ENCODE data around the gene SLC25A1. TPM values are rescaled to one million over a fixed set of nuclear protein-coding genes. Genes with fewer than 3 reads are reported as not detected.
"Not testable (repeated sequence)": the region's sequence is repeated elsewhere in the genome, so short reads cannot be mapped to it uniquely, and the experiment has no call there.

SLC25A1 gene
- total RNA-seq, 1 experiment from 2014 or later, result 55.9 TPM

DNA sequence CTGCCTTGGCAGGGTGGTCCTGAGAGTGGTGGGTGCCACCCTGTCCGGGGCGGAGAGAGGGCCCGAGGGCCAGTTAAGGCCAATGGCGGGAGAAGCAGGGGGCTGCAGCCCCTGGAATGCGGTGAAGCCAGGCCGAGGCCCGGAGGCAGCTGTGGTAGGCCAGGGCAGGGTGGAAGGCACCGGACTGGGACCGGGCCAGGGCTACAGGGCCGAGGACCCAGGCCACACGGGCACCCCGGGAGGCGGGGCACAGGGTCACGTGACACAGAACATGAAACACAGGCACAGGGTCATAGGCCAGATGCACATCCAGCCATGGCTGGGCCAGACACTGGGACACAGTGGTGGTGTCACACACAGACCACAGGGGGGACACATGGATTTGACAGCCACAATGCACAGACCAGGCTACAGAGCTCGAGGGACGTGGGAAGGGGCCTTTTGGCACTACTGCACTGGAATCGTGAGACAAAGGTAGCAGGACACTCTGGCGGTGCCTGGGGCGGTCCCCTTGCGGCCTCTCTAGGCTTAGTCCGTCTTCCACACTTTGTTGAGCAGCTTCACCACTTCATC is 2.8 kb downstream of the SLC25A1 start:
- H3K4me3 ChIP-seq, result no peak overlapping the region
- no peaks in the 10 kb centered on the region for H3K27me3 ChIP-seq
- no peak for DNase-seq
- no peaks in the 10 kb centered on the region for H3K9me3 ChIP-seq
- H3K36me3 ChIP-seq, result peaks cover 28% of the 10 kb centered on the region

DNA sequence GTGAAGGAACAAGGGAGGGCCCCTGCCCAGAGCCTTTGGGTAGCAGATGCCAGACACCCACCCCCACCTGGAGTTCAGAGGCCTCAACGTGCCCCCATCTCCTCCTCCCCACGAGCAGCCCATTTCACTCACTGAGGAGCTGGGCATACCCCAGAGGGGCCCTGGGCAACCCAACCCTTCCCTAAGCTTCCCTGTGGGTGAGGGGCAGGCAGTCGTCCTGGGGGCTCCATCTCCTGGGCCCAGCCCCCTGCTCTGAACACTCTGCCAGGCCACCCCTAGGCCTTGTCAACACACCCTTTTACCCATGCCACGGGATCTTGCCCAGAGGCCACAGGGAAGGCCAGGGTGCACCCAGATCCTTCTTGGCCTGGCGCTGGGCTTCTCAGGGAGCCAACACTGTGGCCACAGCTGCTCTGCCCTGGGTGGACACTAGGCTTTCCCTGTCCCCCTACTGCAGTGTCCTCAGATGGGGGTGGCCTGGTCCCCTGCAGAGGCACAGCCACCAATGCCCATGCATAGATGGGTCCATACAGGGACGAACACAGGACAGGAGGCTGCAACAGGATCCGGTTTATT is 3.4 kb downstream of the SLC25A1 start:
- Histone ChIP-seq H3K36me3 (peaks cover 28% of the 10 kb centered on the region), H3K27me3 (no peaks in the 10 kb centered on the region), H3K4me3 (no peak overlapping the region), H3K9me3 (no peaks in the 10 kb centered on the region)
- DNase-seq, result no peak

GRCh38 chr22:19174106-19175025 is 4.2 kb downstream of the SLC25A1 start:
- H3K36me3 ChIP-seq, result peaks cover 28% of the 10 kb centered on the region
- H3K27me3 ChIP-seq, result peaks cover 6% of the 10 kb centered on the region
- DNase-seq, result peak; percentile 82
- no peaks in the 10 kb centered on the region for H3K9me3 ChIP-seq
- H3K4me3 ChIP-seq, result no peak overlapping the region

DNA sequence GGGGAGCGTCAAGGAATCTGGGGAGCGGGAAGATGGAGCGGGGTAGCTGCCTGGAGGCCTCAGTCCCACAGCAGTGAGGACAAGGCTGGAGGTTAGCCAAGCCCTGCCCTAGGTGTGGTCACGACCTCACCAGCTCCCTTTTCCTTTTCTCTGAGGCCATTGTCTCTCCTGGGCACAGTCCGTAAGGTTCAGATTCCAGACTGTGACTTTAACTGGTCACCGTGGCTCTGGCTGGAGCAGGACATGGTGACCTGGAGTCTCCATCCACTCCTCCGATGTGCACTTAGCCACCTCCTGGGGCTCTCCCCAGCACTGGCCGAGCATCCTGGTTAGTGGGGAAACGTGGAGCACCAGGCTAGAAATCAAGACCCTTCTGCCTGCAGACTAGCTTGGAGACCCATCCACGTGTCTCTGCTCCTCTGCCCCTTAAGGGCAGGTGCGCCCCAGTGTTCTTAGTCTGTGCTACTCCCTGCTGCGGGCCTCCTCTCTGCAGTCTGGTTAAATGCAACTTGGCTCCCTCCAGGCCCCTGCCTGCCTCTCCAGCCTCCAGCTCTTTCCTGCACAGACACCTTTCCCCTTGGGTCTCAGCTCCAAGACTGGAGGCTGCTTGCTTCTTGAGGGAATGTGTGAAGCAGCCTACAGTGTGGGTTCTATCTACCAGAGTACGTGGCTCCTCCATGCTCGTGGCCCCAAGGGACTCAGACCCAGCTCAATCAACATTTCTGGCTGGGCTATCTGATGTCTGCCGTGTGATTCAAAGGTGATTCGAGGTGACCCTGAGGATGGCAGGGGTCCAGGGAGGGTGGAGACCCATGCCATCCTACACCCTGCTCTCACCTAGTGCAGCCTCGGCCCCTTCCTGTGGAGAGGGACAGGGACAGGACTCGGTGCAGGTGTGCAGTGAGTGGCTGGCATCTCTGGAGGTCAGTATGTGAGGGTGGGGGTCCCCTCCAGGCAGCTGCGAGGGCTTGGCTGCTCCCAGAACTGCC is 5.2 kb downstream of the SLC25A1 start:
- peaks cover 28% of the 10 kb centered on the region for H3K36me3 ChIP-seq
- H3K9me3 ChIP-seq, result no peaks in the 10 kb centered on the region
- peaks cover 14% of the 10 kb centered on the region for H3K27me3 ChIP-seq
- DNase-seq, result no peak
- H3K4me3 ChIP-seq, result peak overlapping the region; percentile 97

GRCh38 chr22:19172213-19173046 is 6.1 kb downstream of the SLC25A1 start:
- Histone ChIP-seq H3K4me3 (peak overlapping the region; percentile 97), H3K36me3 (peaks cover 28% of the 10 kb centered on the region), H3K9me3 (no peaks in the 10 kb centered on the region), H3K27me3 (peaks cover 18% of the 10 kb centered on the region)
- no peak for DNase-seq

GRCh38 chr22:19169947-19170318 is 8.6 kb downstream of the SLC25A1 start:
- DNase-seq, result no peak
- H3K27me3 ChIP-seq, result peaks cover 28% of the 10 kb centered on the region
- no peak overlapping the region for H3K4me3 ChIP-seq

GRCh38 chr22:19169002-19169946 is 9.3 kb downstream of the SLC25A1 start:
- H3K27me3 ChIP-seq, result peaks cover 28% of the 10 kb centered on the region
- peaks cover 10% of the 10 kb centered on the region for H3K36me3 ChIP-seq
- no peak overlapping the region for H3K4me3 ChIP-seq
- H3K9me3 ChIP-seq, result no peaks in the 10 kb centered on the region
- DNase-seq, result no peak

More at GRCh38 chr22:19169947-19170318, 8.6 kb downstream of the SLC25A1 start:
- no peaks in the 10 kb centered on the region for H3K9me3 ChIP-seq
- peaks cover 11% of the 10 kb centered on the region for H3K36me3 ChIP-seq

DNA sequence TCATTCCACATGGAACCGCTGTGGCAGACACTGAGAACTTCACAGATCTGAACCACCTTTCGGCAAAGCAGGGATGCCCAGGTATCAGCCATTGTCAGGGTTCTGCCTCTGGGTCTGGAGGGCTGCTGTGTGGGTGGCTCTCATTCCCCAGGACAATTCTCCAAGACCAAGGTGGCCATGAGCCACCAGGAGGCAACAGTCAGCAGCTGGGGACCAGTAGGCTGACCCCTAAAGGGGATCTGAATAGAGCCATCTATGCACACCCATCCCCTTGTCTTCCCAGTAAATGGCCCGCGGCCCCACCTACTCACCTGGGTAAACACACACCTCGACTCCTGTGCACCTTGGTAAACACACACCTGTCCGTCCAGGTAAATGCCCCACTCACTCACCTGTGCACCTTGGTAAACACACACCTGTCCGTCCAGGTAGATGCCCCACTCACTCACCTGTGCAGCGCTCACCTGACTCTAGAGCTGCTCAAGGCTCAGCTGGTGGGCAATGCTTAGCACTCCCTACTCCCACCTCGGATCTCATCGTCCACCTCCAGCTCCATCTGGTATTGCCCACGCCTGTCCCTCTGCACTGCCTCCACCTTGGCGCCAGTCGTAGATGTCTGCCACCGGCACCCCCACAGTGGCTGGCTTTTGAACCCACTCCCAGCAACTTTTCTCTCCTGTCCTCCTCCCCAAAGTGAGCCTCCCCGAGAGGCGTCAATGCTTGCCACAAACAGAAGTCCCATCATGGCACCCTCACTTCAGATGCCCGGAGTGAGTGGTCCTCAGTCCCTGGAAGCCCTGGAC is 10.2 kb downstream of the SLC25A1 start:
- DNase-seq, result no peak

GRCh38 chr22:19167106-19167869 is 11.2 kb downstream of the SLC25A1 start:
- Histone ChIP-seq H3K27me3 (peaks cover 28% of the 10 kb centered on the region), H3K4me3 (no peak overlapping the region), H3K36me3 (peaks cover 5% of the 10 kb centered on the region), H3K9me3 (no peaks in the 10 kb centered on the region)
- DNase-seq, result no peak

More for the DNA sequence above, 10.2 kb downstream of the SLC25A1 start:
- H3K27me3 ChIP-seq, result peaks cover 28% of the 10 kb centered on the region
- no peaks in the 10 kb centered on the region for H3K9me3 ChIP-seq
- H3K4me3 ChIP-seq, result no peak overlapping the region
- H3K36me3 ChIP-seq, result peaks cover 6% of the 10 kb centered on the region

DNA sequence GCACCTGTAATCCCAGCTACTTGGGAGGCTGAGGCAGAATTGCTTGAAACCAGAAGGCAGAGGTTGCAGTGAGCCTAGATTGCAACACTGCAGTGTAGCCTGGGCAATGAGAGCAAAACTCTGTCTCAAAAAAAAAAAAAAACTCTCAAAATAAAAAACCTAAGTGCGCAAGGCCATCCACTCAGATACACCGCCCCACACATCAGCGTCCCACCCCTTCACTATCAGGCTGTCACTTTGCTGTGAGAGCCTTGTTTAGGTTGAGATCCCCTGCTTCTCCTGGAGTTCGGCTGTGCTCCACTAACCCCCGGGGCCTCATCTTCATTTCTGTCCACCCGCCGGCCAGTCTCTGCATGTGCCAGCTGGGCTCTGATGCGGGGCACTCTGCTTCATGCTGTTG is 12.1 kb downstream of the SLC25A1 start:
- peaks cover 28% of the 10 kb centered on the region for H3K27me3 ChIP-seq
- H3K9me3 ChIP-seq, result no peaks in the 10 kb centered on the region
- H3K4me3 ChIP-seq, result no peak overlapping the region
- H3K36me3 ChIP-seq, result no peaks in the 10 kb centered on the region
- DNase-seq, result no peak

- H3K27me3 ChIP-seq, result peaks cover 23% of the 10 kb centered on the region
- H3K9me3 ChIP-seq, result no peaks in the 10 kb centered on the region
- H3K36me3 ChIP-seq, result no peaks in the 10 kb centered on the region
- DNase-seq, result no peak
- H3K4me3 ChIP-seq, result no peak overlapping the region
Measured at GRCh38 chr22:19164425-19164824, 14.1 kb downstream of the SLC25A1 start.

GRCh38 chr22:19158649-19159048 is 19.9 kb downstream of the SLC25A1 start:
- not testable (repeated sequence) for H3K9me3 ChIP-seq, DNase-seq, H3K36me3 ChIP-seq, H3K27me3 ChIP-seq, H3K4me3 ChIP-seq

DNA sequence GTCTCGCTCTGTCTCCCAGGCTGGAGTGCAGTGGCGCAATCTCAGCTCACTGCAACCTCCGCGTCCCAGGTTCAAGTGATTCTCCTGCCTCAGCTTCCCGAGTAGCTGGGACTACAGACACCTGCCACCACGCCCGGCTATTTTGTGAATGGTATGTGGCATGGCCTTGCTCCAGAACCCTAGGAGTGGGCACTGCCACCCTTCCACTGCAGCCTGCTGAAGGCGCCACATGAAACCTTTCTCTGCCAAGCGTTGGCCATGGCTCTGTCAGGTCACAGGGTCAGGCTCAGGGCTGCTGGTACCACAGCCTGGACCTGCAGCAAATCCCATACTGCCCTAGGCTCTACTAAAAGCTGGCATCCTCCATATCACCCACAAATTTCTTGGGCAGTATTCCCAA is 22.4 kb downstream of the SLC25A1 start:
- DNase-seq, H3K36me3 ChIP-seq: not testable (repeated sequence)
- peaks cover 23% of the 10 kb centered on the region for H3K27me3 ChIP-seq

More for the DNA sequence above, 22.4 kb downstream of the SLC25A1 start:
- not testable (repeated sequence) for H3K9me3 ChIP-seq, H3K4me3 ChIP-seq

Measured in MG63 (cell line).